A549 (cell line): ENCODE results near the gene ATG4A. TPM values are rescaled to one million over a fixed set of nuclear protein-coding genes. Genes with fewer than 3 reads are reported as not detected.
A peak's percentile ranks its signal among the peaks of the same experiment; 100 is the strongest.

Experiments used
- ATAC-seq, 2 experiments: fragments of 200-7000 bp in 1 of 2; fragments of >200 bp in 1 of 2; cut with Nextera tagmentation in 1 of 2; cut with Tn5 transposase in 1 of 2; 3 replicates each; pipeline versions ENCODE4 v1.8.0 to v1.9.1; 2018 to 2020; ENCODE audit warnings: mild to moderate bottlenecking in 1 of 2, moderate library complexity in 1 of 2
- CTCF ChIA-PET: fragments of 300-600 bp; sonication (Branson Sonifier 250); formaldehyde crosslinking; extraction: SDS; loops from one replicate; lab custom pipeline; 2021; ENCODE audit warnings: antibody characterized with exemption, inconsistent platforms; lab: Yijun Ruan, JAX
- POLR2A ChIA-PET: fragments of 350-600 bp; formaldehyde crosslinking; extraction: SDS; loops from one replicate; lab custom pipeline; 2021; ENCODE audit warnings: antibody characterized with exemption, inconsistent platforms; lab: Yijun Ruan, JAX
- DNase-seq, 2 experiments: peaks; one replicate each; pipeline versions ENCODE4 v3.0.0 to v3.0.0-alpha.2; 2011 to 2016; ENCODE audit warnings: low read depth in 1 of 2, low spot score in 1 of 2
- FAIRE-seq: peaks from 2 replicates; lab custom pipeline; 2011; peaks lifted over from hg19 to GRCh38; lab: Jason Lieb, UNC
- H3K27ac ChIP-seq, 2 experiments: fragments of >200 bp; sonication (Bioruptor Twin); formaldehyde crosslinking; 3 replicates each; pipeline ENCODE4 v1.5.1; 2016 to 2017
- H3K4me1 ChIP-seq: fragments of >200 bp; sonication (Bioruptor Twin); formaldehyde crosslinking; 3 replicates; pipeline ENCODE4 v1.6.1; 2016
- H3K4me2 ChIP-seq: fragments of >200 bp; sonication (Bioruptor Twin); formaldehyde crosslinking; 3 replicates; pipeline ENCODE4 v1.6.1; 2016
- H3K4me3 ChIP-seq: fragments of >200 bp; sonication (Bioruptor Twin); formaldehyde crosslinking; 3 replicates; pipeline ENCODE4 v1.5.1; 2016
- H3K9me3 ChIP-seq: fragments of >200 bp; sonication (Bioruptor Twin); formaldehyde crosslinking; 3 replicates; pipeline ENCODE4 v1.6.1; 2016
- ATOH8 ChIP-seq: fragments of 250-450 bp; sonication (Bioruptor Pico); IDR thresholded peaks from 2 replicates; pipeline ENCODE4 v1.5.0; 2020; ENCODE audit warnings: low read depth, mild to moderate bottlenecking, moderate library complexity
- CBX8 ChIP-seq: fragments of 200-600 bp; sonication (generic); IDR thresholded peaks from 2 replicates; pipeline ENCODE4 v1.6.1; 2016
- CHD2 ChIP-seq: fragments of 150-350 bp; IDR thresholded peaks from 2 replicates; pipeline ENCODE4 v1.6.1; 2014; ENCODE audit warnings: low read length; ENCODE audit not compliant: partially characterized antibody
- CHD4 ChIP-seq: fragments of 200-600 bp; sonication (generic); IDR thresholded peaks from 2 replicates; pipeline ENCODE4 v1.6.1; 2016; ENCODE audit warnings: antibody characterized with exemption, mild to moderate bottlenecking, borderline replicate concordance
- FOSB ChIP-seq: fragments of 250-450 bp; sonication (Bioruptor Pico); IDR thresholded peaks from 2 replicates; pipeline ENCODE4 v1.5.0; 2020; ENCODE audit warnings: mild to moderate bottlenecking, moderate library complexity
- FOXS1 ChIP-seq: fragments of 250-450 bp; sonication (Bioruptor Pico); IDR thresholded peaks from 2 replicates; pipeline ENCODE4 v1.5.0; 2020; ENCODE audit warnings: mild to moderate bottlenecking, moderate library complexity
- GATA3 ChIP-seq: IDR thresholded peaks from 2 replicates; pipeline ENCODE4 v1.6.1; 2012; ENCODE audit warnings: borderline replicate concordance
- HEYL ChIP-seq: fragments of 250-450 bp; sonication (Bioruptor Pico); IDR thresholded peaks from 2 replicates; pipeline ENCODE4 v1.8.0; 2021; ENCODE audit warnings: mild to moderate bottlenecking, moderate library complexity
- HOXB13 ChIP-seq: fragments of 250-450 bp; sonication (Bioruptor Pico); IDR thresholded peaks from 2 replicates; pipeline ENCODE4 v1.5.0; 2020; ENCODE audit warnings: low read depth, mild to moderate bottlenecking, moderate library complexity
- JUN ChIP-seq, 2 experiments: fragments of >200 bp; sonication (Bioruptor Twin); formaldehyde crosslinking; IDR thresholded peaks; 2 replicates in 1 of 2; 3 replicates in 1 of 2; pipeline ENCODE4 v1.6.1; 2016 to 2017
- JUNB ChIP-seq: fragments of >200 bp; sonication (Bioruptor Twin); formaldehyde crosslinking; IDR thresholded peaks from 2 replicates; pipeline ENCODE4 v1.6.1; 2016
- MAFK ChIP-seq: fragments of 450-650 bp; IDR thresholded peaks from 2 replicates; pipeline ENCODE4 v1.6.1; 2014; ENCODE audit not compliant: partially characterized antibody
- MAX ChIP-seq: IDR thresholded peaks from 2 replicates; pipeline ENCODE4 v1.6.1; 2012
- MAZ ChIP-seq: fragments of 150-350 bp; IDR thresholded peaks from 2 replicates; pipeline ENCODE4 v1.6.1; 2014; ENCODE audit warnings: antibody characterized with exemption, low read depth, low read length, borderline replicate concordance
- PHF8 ChIP-seq: fragments of 200-600 bp; sonication (generic); IDR thresholded peaks from 2 replicates; pipeline ENCODE4 v1.6.1; 2016; ENCODE audit warnings: low read depth, mild to moderate bottlenecking, antibody characterized with exemption, moderate library complexity, borderline replicate concordance
- POLR2A ChIP-seq: IDR thresholded peaks from 2 replicates; pipeline ENCODE4 v1.6.1; 2012; ENCODE audit warnings: mild to moderate bottlenecking, low read length
- POLR2AphosphoS2 ChIP-seq: conservative IDR thresholded peaks from 2 replicates; pipeline ENCODE4 v1.6.1; 2012; ENCODE audit warnings: low read length, improper control_type of control experiment, inconsistent platforms
- RCOR1 ChIP-seq: fragments of 150-350 bp; IDR thresholded peaks from 2 replicates; pipeline ENCODE4 v1.6.1; 2014; ENCODE audit warnings: antibody characterized with exemption, low read length, low read depth
- RFX5 ChIP-seq: fragments of 450-650 bp; IDR thresholded peaks from 2 replicates; pipeline ENCODE4 v1.7.1; 2014; ENCODE audit warnings: antibody characterized with exemption, mild to moderate bottlenecking, moderate library complexity
- RNF2 ChIP-seq: fragments of 200-600 bp; sonication (generic); IDR thresholded peaks from 2 replicates; pipeline ENCODE4 v1.6.1; 2016; ENCODE audit warnings: low read depth, mild to moderate bottlenecking, antibody characterized with exemption, moderate library complexity, borderline replicate concordance
- TFCP2L1 ChIP-seq: fragments of 250-450 bp; sonication (Bioruptor Pico); IDR thresholded peaks from 2 replicates; pipeline ENCODE4 v1.5.0; 2021; ENCODE audit warnings: mild to moderate bottlenecking
- TP53 ChIP-seq: fragments of 250-450 bp; sonication (Bioruptor Pico); IDR thresholded peaks from 2 replicates; pipeline ENCODE4 v1.5.0; 2021; ENCODE audit warnings: mild to moderate bottlenecking, moderate library complexity
- ZC3H11A ChIP-seq: fragments of 450-650 bp; IDR thresholded peaks from 2 replicates; pipeline ENCODE4 v1.6.1; 2014; ENCODE audit warnings: antibody characterized with exemption, mild to moderate bottlenecking
- WGBS: methylation state at CpG from one replicate; pipeline ENCODE4 v1.1.6; 2017; ENCODE audit errors: missing lambda C conversion rate; 5-methylcytosine and 5-hydroxymethylcytosine counted together
- polyA plus RNA-seq, 4 experiments: library from polyadenylated mRNA; depleted of rRNA in 3 of 4; stranded (reverse); fragments of >200 nt; fragmentation: RNase III in 1 of 4; extraction: RNeasy Plus Mini Kit Qiagen cat#74134 plus additional on column Dnase treatment in 1 of 4; gene quantifications; 2 replicates in 3 of 4; 3 replicates in 1 of 4; pipeline ENCODE4 v1.2.3, GENCODE V29; 2011 to 2017
- TF ChIP-seq, protein P1 (sequence below): fragments of >200 bp; sonication (Bioruptor Twin); formaldehyde crosslinking; IDR thresholded peaks from 3 replicates; pipeline ENCODE4 v1.5.1; 2016

Gene ATG4A
- polyA plus RNA-seq, 2 of the 4 experiments (the other 2 are of a cell fraction), result 6.7 to 14.3 TPM

- 81% methylated on average over 10 of the region's 10 CpGs for WGBS
- Histone ChIP-seq H3K4me1 (no peaks in the 10 kb centered on the region), H3K4me2 (no peak within 1 kb of the TSS), H3K9me3 (no peaks in the 10 kb centered on the region), H3K4me3 (no peak within 1 kb of the TSS), H3K27ac (no peak within 1 kb of the TSS)
- ChIA-PET POLR2A (no interaction called here), CTCF (no interaction called here)
- DNase-seq, result no peak
- ATAC-seq, result no peak
- peak; percentile 18 for FAIRE-seq
- TF ChIP-seq POLR2A (no peak), MAFK (peak; percentile 43)
These were observed 46.9 kb upstream of the ATG4A start, which contains the start of gene VSIG1 for GRCh38 chrX:108044554-108045256. VSIG1 (plus strand) TSS chrX:108045065; CDS start chrX:108045131, 66 bp downstream.

GRCh38 chrX:108049649-108050048 is 41.9 kb upstream of the ATG4A start:
- Histone ChIP-seq H3K4me2 (no peak overlapping the region), H3K9me3 (no peaks in the 10 kb centered on the region), H3K4me1 (no peaks in the 10 kb centered on the region), H3K27ac (no peak overlapping the region), H3K4me3 (no peak overlapping the region)
- ATAC-seq (no peak), DNase-seq (no peak), FAIRE-seq (no peak)
- ChIA-PET POLR2A (no interaction called here), CTCF (no interaction called here)
- 76% methylated on average over 1 of the region's 1 CpG for WGBS
- no peak for TF ChIP-seq MAFK
- no peak for TF ChIP-seq POLR2A
- no peak for TF ChIP-seq GATA3
- no peak for TF ChIP-seq PHF8
- TF ChIP-seq CBX8, result no peak
- no peak for TF ChIP-seq RNF2
- no peak for TF ChIP-seq MAZ
- TF ChIP-seq CHD2, result no peak
- no peak for TF ChIP-seq HOXB13 (CRISPR knock-in tag)
- no peak for TF ChIP-seq RCOR1
- TF ChIP-seq FOSB (CRISPR knock-in tag), result no peak
- TF ChIP-seq RFX5, result no peak
- TF ChIP-seq ATOH8 (CRISPR knock-in tag), result no peak
- TF ChIP-seq POLR2AphosphoS2, result no peak
- TF ChIP-seq TP53 (CRISPR knock-in tag), result no peak
- no peak for TF ChIP-seq HEYL (CRISPR knock-in tag)
- no peak for TF ChIP-seq JUNB
- TF ChIP-seq JUN (IDR thresholded peaks at IDR 0.05), result no peak

GRCh38 chrX:108053218-108053617 is 38.4 kb upstream of the ATG4A start:
- ChIA-PET CTCF (no interaction called here), POLR2A (no interaction called here)
- FAIRE-seq, result peak; percentile 93
- TF ChIP-seq TP53 (CRISPR knock-in tag), result no peak
- no peak for TF ChIP-seq FOXS1 (CRISPR knock-in tag)
- TF ChIP-seq HOXB13 (CRISPR knock-in tag), result no peak
- TF ChIP-seq TFCP2L1 (CRISPR knock-in tag), result no peak
- no peak for TF ChIP-seq MAX
- TF ChIP-seq, protein P1, sequence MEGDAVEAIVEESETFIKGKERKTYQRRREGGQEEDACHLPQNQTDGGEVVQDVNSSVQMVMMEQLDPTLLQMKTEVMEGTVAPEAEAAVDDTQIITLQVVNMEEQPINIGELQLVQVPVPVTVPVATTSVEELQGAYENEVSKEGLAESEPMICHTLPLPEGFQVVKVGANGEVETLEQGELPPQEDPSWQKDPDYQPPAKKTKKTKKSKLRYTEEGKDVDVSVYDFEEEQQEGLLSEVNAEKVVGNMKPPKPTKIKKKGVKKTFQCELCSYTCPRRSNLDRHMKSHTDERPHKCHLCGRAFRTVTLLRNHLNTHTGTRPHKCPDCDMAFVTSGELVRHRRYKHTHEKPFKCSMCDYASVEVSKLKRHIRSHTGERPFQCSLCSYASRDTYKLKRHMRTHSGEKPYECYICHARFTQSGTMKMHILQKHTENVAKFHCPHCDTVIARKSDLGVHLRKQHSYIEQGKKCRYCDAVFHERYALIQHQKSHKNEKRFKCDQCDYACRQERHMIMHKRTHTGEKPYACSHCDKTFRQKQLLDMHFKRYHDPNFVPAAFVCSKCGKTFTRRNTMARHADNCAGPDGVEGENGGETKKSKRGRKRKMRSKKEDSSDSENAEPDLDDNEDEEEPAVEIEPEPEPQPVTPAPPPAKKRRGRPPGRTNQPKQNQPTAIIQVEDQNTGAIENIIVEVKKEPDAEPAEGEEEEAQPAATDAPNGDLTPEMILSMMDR, result no peak
- TF ChIP-seq ZC3H11A, result no peak
- TF ChIP-seq CHD4, result no peak
- H3K4me2 ChIP-seq, result no peak overlapping the region
- ATAC-seq, result no peak
- DNase-seq, result no peak
- no peaks in the 10 kb centered on the region for H3K9me3 ChIP-seq
- H3K4me1 ChIP-seq, result no peaks in the 10 kb centered on the region
- no peak overlapping the region for H3K27ac ChIP-seq
- no peak overlapping the region for H3K4me3 ChIP-seq
